Measurements from ENCODE around the gene G3BP2. TPM values are rescaled to one million over a fixed set of nuclear protein-coding genes. Genes with fewer than 3 reads are reported as not detected.
A peak's percentile ranks its signal among the peaks of the same experiment; 100 is the strongest.

Gene G3BP2
- total and polyA plus RNA-seq, 2 of the 13 experiments (the other 11 are each of a cell fraction or from before 2014, with no cell fraction given) = 51.7 to 179 TPM

- TF ChIP-seq ZHX1 (CRISPR knock-in tag; IDR thresholded peaks at IDR 0.05; ENCODE audit: low read depth) (no peak), HDAC6 (IDR thresholded peaks at IDR 0.05; ENCODE audit: low read depth, low read length) (no peak), PAF1 (CRISPR knock-in tag; IDR thresholded peaks at IDR 0.05) (no peak), JDP2 (CRISPR knock-in tag; IDR thresholded peaks at IDR 0.05; ENCODE audit: borderline replicate concordance) (no peak)
These were observed 42.3 kb downstream of the G3BP2 start (continued) for GRCh38 chr4:75630937-75631329.

GRCh38 chr4:75630174-75630936 is 42.9 kb downstream of the G3BP2 start, which contains the start of gene CDKL2:
Gene CDKL2, minus strand, starts transcription at chr4:75630528. Its CDS starts 4,540 bp downstream, at chr4:75625988.
- Histone ChIP-seq H3K9ac (ENCODE audit: insufficient read depth, low read depth, low read length) (no peak within 1 kb of the TSS), H3K27me3 (ENCODE audit: control insufficient read depth in 1 of 2, insufficient read depth in 2 of 2, low read length in 2 of 2) (no peaks in the 10 kb centered on the region; a peak in 1 of 5 replicates), H3K9me3 (ENCODE audit: low read length) (no peaks in the 10 kb centered on the region), H3K36me3 (replicated peaks in 1 of 2; ENCODE audit: control insufficient read depth in 1 of 2, insufficient read depth in 2 of 2, low read length in 2 of 2) (no peaks in the 10 kb centered on the region), H3K4me2 (ENCODE audit: low read depth, low read length) (no peak within 1 kb of the TSS), H3K4me3 (replicated peaks in 1 of 3; ENCODE audit: insufficient read depth in 1 of 3, low read depth in 2 of 3, low read length in 3 of 3) (no peak within 1 kb of the TSS), H3K27ac (ENCODE audit: extremely low read length, insufficient read depth, low read length) (no peak within 1 kb of the TSS), H4K20me1 (ENCODE audit: insufficient read depth, low read length) (no peaks in the 10 kb centered on the region), H2AFZ (ENCODE audit: low read length) (no peak within 1 kb of the TSS), H3K79me2 (ENCODE audit: insufficient read depth, low read length) (no peaks in the 10 kb centered on the region), H3K4me1 (ENCODE audit: insufficient read depth, low read length) (no peaks in the 10 kb centered on the region)
- CTCF ChIA-PET (ENCODE audit: low intra/inter-chr PET ratio, low total read pairs) = no interaction called here
- no TSS peak for BruUV-seq (replicated peaks)
- no peak for FAIRE-seq
- TF ChIP-seq HNRNPH1 (optimal IDR thresholded peaks at IDR 0.05; ENCODE audit: low read depth, low read length) = no peak
- 0 out of 2 replicates have a peak, but pooled peaks have one; percentile 9 for TF ChIP-seq GABPB1 (CRISPR knock-in tag; IDR thresholded peaks at IDR 0.05)
- intact Hi-C loops (cut with micrococcal nuclease; ENCODE audit: unreplicated experiment) (no loop called here), in situ Hi-C loops (cut with HindIII; ENCODE audit: extremely low pct_ligation_motif_present, low pct_unique_long_range_greater_than_20kb) (no loop called here)
- DNase-seq (ENCODE audit: low spot score) = no peak
- POLR2A ChIA-PET = no interaction called here
- WGBS (ENCODE audit: low lambda C conversion rate) = 93% methylated on average over 37 of the region's 57 CpGs
- ATAC-seq = no peak; the same call in 2 of the 3 replicates

Data from HepG2 (cell line).